Keratinocyte (primary cell): Measurements from ENCODE around the gene C1QTNF9B. TPM values are rescaled to one million over a fixed set of nuclear protein-coding genes. Genes with fewer than 3 reads are reported as not detected.

Experiments used
- DNase-seq: peaks from one replicate; pipeline ENCODE4 v3.0.0-alpha.2; 2011; ENCODE audit warnings: low read depth, missing footprints, low spot score
- FAIRE-seq: peaks from 2 replicates; lab custom pipeline; 2011; peaks lifted over from hg19 to GRCh38; lab: Jason Lieb, UNC
- H2AFZ ChIP-seq: 2 replicates; pipeline ENCODE4 v1.6.0; 2012; ENCODE audit warnings: low read length, control low read depth, inconsistent platforms; ENCODE audit not compliant: control insufficient read depth
- H3K27ac ChIP-seq: 2 replicates; pipeline ENCODE4 v1.5.1; 2011; ENCODE audit warnings: low read length; ENCODE audit not compliant: control insufficient read depth, insufficient read depth
- H3K27me3 ChIP-seq: 3 replicates; pipeline ENCODE4 v1.6.0; 2011; ENCODE audit warnings: low read length; ENCODE audit not compliant: control insufficient read depth, insufficient read depth; ENCODE audit errors: extremely low read depth
- H3K36me3 ChIP-seq, 2 experiments: 2 replicates in 1 of 2; 3 replicates in 1 of 2; pipeline ENCODE4 v1.5.1; 2011; ENCODE audit warnings: low read length in 2 of 2, mild to moderate bottlenecking in 1 of 2; ENCODE audit not compliant: control insufficient read depth in 2 of 2, insufficient read depth in 2 of 2; ENCODE audit errors: extremely low read depth in 1 of 2
- H3K4me1 ChIP-seq: 3 replicates; pipeline ENCODE4 v1.5.1; 2011; ENCODE audit warnings: low read length; ENCODE audit not compliant: control insufficient read depth, insufficient read depth; ENCODE audit errors: extremely low read depth
- H3K4me2 ChIP-seq: 3 replicates; pipeline ENCODE4 v1.6.0; 2011; ENCODE audit warnings: low read depth, low read length; ENCODE audit not compliant: control insufficient read depth, insufficient read depth; ENCODE audit errors: extremely low read depth
- H3K4me3 ChIP-seq, 3 experiments: fragments of 200-600 bp in 1 of 3; sonication (generic) in 1 of 3; 2 replicates in 2 of 3; 3 replicates in 1 of 3; pipeline ENCODE4 v1.5.1; 2011 to 2016; ENCODE audit warnings: low read length in 3 of 3, mild to moderate bottlenecking in 3 of 3, control low read depth in 2 of 3, inconsistent platforms in 1 of 3, low read depth in 1 of 3, mixed read lengths in 1 of 3, mixed run types in 1 of 3, moderate library complexity in 1 of 3; ENCODE audit not compliant: control insufficient read depth in 2 of 3, insufficient read depth in 2 of 3; ENCODE audit errors: extremely low read depth in 1 of 3
- H3K79me2 ChIP-seq: 2 replicates; pipeline ENCODE4 v1.6.0; 2012; ENCODE audit warnings: low read length; ENCODE audit not compliant: control insufficient read depth, insufficient read depth
- H3K9ac ChIP-seq: 3 replicates; pipeline ENCODE4 v1.6.0; 2011; ENCODE audit warnings: low read length; ENCODE audit not compliant: control insufficient read depth, insufficient read depth; ENCODE audit errors: extremely low read depth
- H3K9me1 ChIP-seq: 3 replicates; pipeline ENCODE4 v1.6.0; 2011; ENCODE audit warnings: low read length; ENCODE audit not compliant: control insufficient read depth, insufficient read depth; ENCODE audit errors: extremely low read depth
- H3K9me3 ChIP-seq: 2 replicates; pipeline ENCODE4 v1.5.1; 2012; ENCODE audit warnings: low read depth, low read length; ENCODE audit not compliant: control insufficient read depth
- H4K20me1 ChIP-seq: 3 replicates; pipeline ENCODE4 v1.6.0; 2011; ENCODE audit warnings: low read length; ENCODE audit not compliant: control insufficient read depth, insufficient read depth; ENCODE audit errors: extremely low read depth
- EZH2 ChIP-seq: IDR thresholded peaks from one replicate; pipeline ENCODE4 v1.6.1; 2012; ENCODE audit warnings: inconsistent platforms, mild to moderate bottlenecking, low read length, moderate library complexity
- dilution Hi-C: fragments of 300-500 bp; cut with MboI; formaldehyde crosslinking; loops from one replicate; pipeline ENCODE4 v1.7.0; 2020; ENCODE audit warnings: low sequenced_read_pairs; ENCODE audit not compliant: extremely low pct_ligation_motif_present
- polyA plus RNA-seq, 5 experiments: library from polyadenylated mRNA; depleted of rRNA in 3 of 5; stranded (reverse) in 3 of 5; stranded (forward) in 1 of 5; unstranded in 1 of 5; fragments of >200 nt; gene quantifications; 1 replicate in 1 of 5; 2 replicates in 3 of 5; 3 replicates in 1 of 5; pipeline versions ENCODE4 v1.2.1 to v1.2.3, GENCODE V29; 2011 to 2012; ENCODE audit warnings: missing spikeins in 2 of 5, low read depth in 1 of 5, low replicate concordance in 1 of 5
- TF ChIP-seq, protein P1 (sequence below), 3 experiments: IDR thresholded peaks in 1 of 3; conservative IDR thresholded peaks in 1 of 3; optimal IDR thresholded peaks in 1 of 3; 2 replicates in 2 of 3; 3 replicates in 1 of 3; pipeline versions ENCODE3 to v1.5.1; 2011; ENCODE audit warnings: low read length in 3 of 3, mild to moderate bottlenecking in 3 of 3, moderate library complexity in 2 of 3, control low read depth in 1 of 3, inconsistent platforms in 1 of 3; ENCODE audit not compliant: insufficient read depth in 2 of 3; ENCODE audit errors: extremely low read depth in 1 of 3

C1QTNF9B gene
- polyA plus RNA-seq, 1 donor (not counting 4 experiments of a cell fraction or from before 2014, with no cell fraction given) = not detected

DNA sequence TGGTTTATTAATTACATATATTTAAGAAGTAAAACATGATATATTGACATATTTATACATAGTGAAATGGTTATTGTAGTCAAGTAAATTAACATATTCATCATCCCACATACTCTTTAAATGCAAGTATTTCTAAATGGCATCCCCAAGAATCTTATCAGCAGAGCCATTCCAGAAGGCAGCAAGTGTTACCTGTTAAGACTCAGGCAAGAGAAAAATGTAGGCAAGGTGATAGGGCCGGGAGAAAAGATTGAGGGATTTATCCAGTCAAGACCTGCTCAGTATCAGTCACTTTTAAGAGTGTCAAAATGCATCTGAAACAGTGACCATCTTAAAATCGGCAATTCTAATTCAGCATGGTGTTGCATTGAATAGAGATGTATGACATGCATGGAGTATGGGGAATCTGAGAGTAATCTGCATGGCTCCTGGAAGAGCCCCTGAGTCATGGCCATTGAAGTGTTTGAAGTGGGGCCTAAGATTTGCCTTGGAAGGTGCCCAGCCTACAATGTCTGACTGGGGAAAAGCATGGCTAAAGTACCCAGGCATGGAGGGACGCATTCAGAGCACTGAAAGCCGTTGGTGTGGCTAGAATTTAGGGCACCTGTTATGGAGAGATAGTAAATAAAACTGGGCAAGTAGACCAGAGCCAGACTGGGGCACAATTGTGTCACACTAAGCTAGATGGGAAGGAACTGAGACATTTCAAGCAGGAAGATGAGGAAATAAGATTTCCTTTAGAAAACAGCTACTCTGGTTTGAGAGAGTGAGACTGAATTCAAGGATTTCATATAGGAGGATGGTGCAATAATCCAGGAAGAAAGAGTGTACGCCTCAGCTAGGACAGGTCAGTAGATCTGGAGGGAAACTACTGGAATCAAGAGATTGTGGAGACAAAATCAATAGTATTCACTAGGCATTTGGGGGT is 25.0 kb upstream of the C1QTNF9B start:
- Histone ChIP-seq H3K9ac (no peak overlapping the region), H3K4me1 (peaks cover 4% of the 10 kb centered on the region), H3K27ac (no peak overlapping the region), H3K4me2 (no peak overlapping the region), H3K9me3 (no peaks in the 10 kb centered on the region), H3K4me3 (no peak overlapping the region), H2AFZ (no peak overlapping the region), H3K36me3 (no peaks in the 10 kb centered on the region), H3K9me1 (no peaks in the 10 kb centered on the region), H3K79me2 (no peaks in the 10 kb centered on the region), H3K27me3 (no peaks in the 10 kb centered on the region), H4K20me1 (no peaks in the 10 kb centered on the region)
- dilution Hi-C loops = no loop called here
- no peak for TF ChIP-seq EZH2
- TF ChIP-seq, protein P1, sequence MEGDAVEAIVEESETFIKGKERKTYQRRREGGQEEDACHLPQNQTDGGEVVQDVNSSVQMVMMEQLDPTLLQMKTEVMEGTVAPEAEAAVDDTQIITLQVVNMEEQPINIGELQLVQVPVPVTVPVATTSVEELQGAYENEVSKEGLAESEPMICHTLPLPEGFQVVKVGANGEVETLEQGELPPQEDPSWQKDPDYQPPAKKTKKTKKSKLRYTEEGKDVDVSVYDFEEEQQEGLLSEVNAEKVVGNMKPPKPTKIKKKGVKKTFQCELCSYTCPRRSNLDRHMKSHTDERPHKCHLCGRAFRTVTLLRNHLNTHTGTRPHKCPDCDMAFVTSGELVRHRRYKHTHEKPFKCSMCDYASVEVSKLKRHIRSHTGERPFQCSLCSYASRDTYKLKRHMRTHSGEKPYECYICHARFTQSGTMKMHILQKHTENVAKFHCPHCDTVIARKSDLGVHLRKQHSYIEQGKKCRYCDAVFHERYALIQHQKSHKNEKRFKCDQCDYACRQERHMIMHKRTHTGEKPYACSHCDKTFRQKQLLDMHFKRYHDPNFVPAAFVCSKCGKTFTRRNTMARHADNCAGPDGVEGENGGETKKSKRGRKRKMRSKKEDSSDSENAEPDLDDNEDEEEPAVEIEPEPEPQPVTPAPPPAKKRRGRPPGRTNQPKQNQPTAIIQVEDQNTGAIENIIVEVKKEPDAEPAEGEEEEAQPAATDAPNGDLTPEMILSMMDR (optimal IDR thresholded peaks at IDR 0.05 in 1 of 3, IDR thresholded peaks at IDR 0.05 in 1 of 3, conservative IDR thresholded peaks at IDR 0.05 in 1 of 3; ENCODE audit: extremely low read depth in 1 of 3, insufficient read depth in 2 of 3, low read length in 3 of 3) = no peak
- DNase-seq (no peak), FAIRE-seq (no peak)

- Histone ChIP-seq H3K4me2 (no peak overlapping the region), H3K9me1 (no peaks in the 10 kb centered on the region), H4K20me1 (no peaks in the 10 kb centered on the region), H3K4me3 (no peak overlapping the region), H3K9ac (no peak overlapping the region), H3K4me1 (peaks cover 4% of the 10 kb centered on the region), H3K27me3 (no peaks in the 10 kb centered on the region), H3K79me2 (no peaks in the 10 kb centered on the region), H2AFZ (no peak overlapping the region), H3K27ac (no peak overlapping the region), H3K36me3 (no peaks in the 10 kb centered on the region), H3K9me3 (no peaks in the 10 kb centered on the region)
- dilution Hi-C loops = no loop called here
- TF ChIP-seq, protein P1 (optimal IDR thresholded peaks at IDR 0.05 in 1 of 3, IDR thresholded peaks at IDR 0.05 in 1 of 3, conservative IDR thresholded peaks at IDR 0.05 in 1 of 3; ENCODE audit: extremely low read depth in 1 of 3, insufficient read depth in 2 of 3, low read length in 3 of 3) = peak in 2 of 3 experiments; percentile 39 to 60
- TF ChIP-seq EZH2 = no peak
- FAIRE-seq = peak; percentile 59
- DNase-seq = peak; percentile 19
Observed at GRCh38 chr13:23921451-23921888, 24.2 kb upstream of the C1QTNF9B start.
